Muscle layer of colon (tissue), 2 donors: Measurements from ENCODE around the gene PRADC1.
"Not testable (repeated sequence)": the region's sequence is repeated elsewhere in the genome, so short reads cannot be mapped to it uniquely, and the experiment has no call there.

ENCODE experiments used
- H3K27ac ChIP-seq: one replicate; pipeline ENCODE4 v1.7.0; 2013; ENCODE audit warnings: low read depth, mild to moderate bottlenecking, low read length, moderate library complexity
- H3K27me3 ChIP-seq, 2 donors: one replicate each; pipeline ENCODE4 v1.7.0; 2013; ENCODE audit warnings: low read length in 2 of 2, mild to moderate bottlenecking in 2 of 2; ENCODE audit not compliant: insufficient read depth in 2 of 2, control insufficient read depth in 1 of 2
- H3K36me3 ChIP-seq: one replicate; pipeline ENCODE4 v1.7.0; 2013; ENCODE audit warnings: mild to moderate bottlenecking, low read length; ENCODE audit not compliant: insufficient read depth
- H3K4me1 ChIP-seq: one replicate; pipeline ENCODE4 v1.7.0; 2013; ENCODE audit warnings: mild to moderate bottlenecking, low read length; ENCODE audit not compliant: insufficient read depth
- H3K4me3 ChIP-seq, 2 donors: one replicate each; pipeline ENCODE4 v1.7.0; 2013; ENCODE audit warnings: low read length in 2 of 2, low read depth in 1 of 2, mild to moderate bottlenecking in 1 of 2, moderate library complexity in 1 of 2
- H3K9ac ChIP-seq: one replicate; pipeline ENCODE4 v1.7.0; 2013; ENCODE audit warnings: low read length
- H3K9me3 ChIP-seq: one replicate; pipeline ENCODE4 v1.7.0; 2013; ENCODE audit warnings: mild to moderate bottlenecking, low read length
- donor health status: abdominal sarcoma.
- donor health status: Adenocarcinoma of cecum.

Gene PRADC1

GRCh38 chr2:73264783-73265182, 31.7 kb upstream of the PRADC1 start:
- no peak overlapping the region for H3K27ac ChIP-seq
- H3K27me3 ChIP-seq: peaks cover 0 to 17% of the 10 kb centered on the region in 2 donors
- H3K4me3 ChIP-seq: no peak overlapping the region
- no peaks in the 10 kb centered on the region for H3K4me1 ChIP-seq
- no peaks in the 10 kb centered on the region for H3K36me3 ChIP-seq
- H3K9me3 ChIP-seq: no peaks in the 10 kb centered on the region
- no peak overlapping the region for H3K9ac ChIP-seq

GRCh38 chr2:73264332-73264606, 31.2 kb upstream of the PRADC1 start:
- H3K9me3 ChIP-seq: no peaks in the 10 kb centered on the region
- no peak overlapping the region for H3K27ac ChIP-seq
- H3K9ac ChIP-seq: no peak overlapping the region
- no peaks in the 10 kb centered on the region for H3K4me1 ChIP-seq
- H3K27me3 ChIP-seq: peaks cover 0 to 17% of the 10 kb centered on the region in 2 donors
- no peaks in the 10 kb centered on the region for H3K36me3 ChIP-seq
- no peak overlapping the region for H3K4me3 ChIP-seq

GRCh38 chr2:73263540-73264331, 30.7 kb upstream of the PRADC1 start:
- no peak overlapping the region for H3K4me3 ChIP-seq
- no peak overlapping the region for H3K27ac ChIP-seq
- H3K36me3 ChIP-seq: no peaks in the 10 kb centered on the region
- H3K27me3 ChIP-seq: peaks cover 0 to 12% of the 10 kb centered on the region in 2 donors
- no peaks in the 10 kb centered on the region for H3K4me1 ChIP-seq
- no peaks in the 10 kb centered on the region for H3K9me3 ChIP-seq
- no peak overlapping the region for H3K9ac ChIP-seq

GRCh38 chr2:73262691-73263429, 29.8 kb upstream of the PRADC1 start:
- not testable (repeated sequence) for H3K4me3 ChIP-seq, H3K27me3 ChIP-seq, H3K9me3 ChIP-seq, H3K9ac ChIP-seq, H3K27ac ChIP-seq, H3K4me1 ChIP-seq, H3K36me3 ChIP-seq

- Histone ChIP-seq H3K27ac (no peak overlapping the region), H3K9me3 (no peaks in the 10 kb centered on the region), H3K36me3 (no peaks in the 10 kb centered on the region), H3K9ac (no peak overlapping the region), H3K4me3 (no peak overlapping the region), H3K4me1 (no peaks in the 10 kb centered on the region), H3K27me3 (peaks cover 0 to 5% of the 10 kb centered on the region in 2 donors)
Measured at GRCh38 chr2:73262108-73262651, 29.1 kb upstream of the PRADC1 start.

- Histone ChIP-seq H3K27ac (no peak overlapping the region), H3K4me1 (no peaks in the 10 kb centered on the region), H3K9me3 (no peaks in the 10 kb centered on the region), H3K36me3 (no peaks in the 10 kb centered on the region), H3K9ac (no peak overlapping the region), H3K27me3 (no peaks in the 10 kb centered on the region), H3K4me3 (no peak overlapping the region)
Measured at GRCh38 chr2:73260338-73260984, 27.4 kb upstream of the PRADC1 start.

GRCh38 chr2:73259704-73260337, 26.8 kb upstream of the PRADC1 start:
- Histone ChIP-seq H3K4me1 (no peaks in the 10 kb centered on the region), H3K9ac (no peak overlapping the region), H3K4me3 (no peak overlapping the region), H3K9me3 (no peaks in the 10 kb centered on the region), H3K27me3 (no peaks in the 10 kb centered on the region), H3K36me3 (no peaks in the 10 kb centered on the region), H3K27ac (no peak overlapping the region)

- Histone ChIP-seq H3K27me3 (no peaks in the 10 kb centered on the region), H3K4me3 (no peak overlapping the region)
Measured at GRCh38 chr2:73259276-73259675, 26.2 kb upstream of the PRADC1 start.

GRCh38 chr2:73258913-73259215, 25.8 kb upstream of the PRADC1 start:
- H3K9ac ChIP-seq: no peak overlapping the region
- H3K9me3 ChIP-seq: no peaks in the 10 kb centered on the region
- H3K36me3 ChIP-seq: no peaks in the 10 kb centered on the region
- no peak overlapping the region for H3K4me3 ChIP-seq
- H3K27me3 ChIP-seq: no peaks in the 10 kb centered on the region
- H3K4me1 ChIP-seq: no peaks in the 10 kb centered on the region
- H3K27ac ChIP-seq: no peak overlapping the region

More at GRCh38 chr2:73259276-73259675, 26.2 kb upstream of the PRADC1 start:
- Histone ChIP-seq H3K4me1 (no peaks in the 10 kb centered on the region), H3K9me3 (no peaks in the 10 kb centered on the region), H3K9ac (no peak overlapping the region), H3K27ac (no peak overlapping the region), H3K36me3 (no peaks in the 10 kb centered on the region)

- Histone ChIP-seq H3K27ac (no peak overlapping the region), H3K36me3 (peaks cover 2% of the 10 kb centered on the region), H3K27me3 (no peaks in the 10 kb centered on the region), H3K9ac (no peak overlapping the region), H3K4me3 (no peak overlapping the region), H3K4me1 (no peaks in the 10 kb centered on the region), H3K9me3 (no peaks in the 10 kb centered on the region)
Measured at GRCh38 chr2:73258186-73258912, 25.3 kb upstream of the PRADC1 start.
